ENCODE measurements around the gene PTGES3L.
A peak's percentile ranks its signal among the peaks of the same experiment; 100 is the strongest.

Gene PTGES3L

GRCh38 chr17:42918902-42919521 lies 60.9 kb downstream of the PTGES3L start:
- DNase-seq: peak; percentile 51

More at GRCh38 chr17:42918902-42919521, 60.9 kb downstream of the PTGES3L start:
- Histone ChIP-seq H3K9me3 (replicated peaks; ENCODE audit: insufficient read depth, low read length) (no peaks in the 10 kb centered on the region), H3K27me3 (replicated peaks; ENCODE audit: insufficient read depth, low read length) (no peaks in the 10 kb centered on the region), H3K79me2 (ENCODE audit: low read length) (no peaks in the 10 kb centered on the region), H3F3A (ENCODE audit: insufficient read depth, low read length) (peaks cover 19% of the 10 kb centered on the region), H3K9me2 (replicated peaks; ENCODE audit: insufficient read depth, low read length) (no peaks in the 10 kb centered on the region), H3K27ac (ENCODE audit: low read length) (peak overlapping the region; percentile 66), H4K20me1 (ENCODE audit: insufficient read depth, low read length) (no peaks in the 10 kb centered on the region), H3K4me3 (ENCODE audit: low read length) (peak overlapping the region; percentile 38; the same call in 1 of the 2 replicates), H2AFZ (ENCODE audit: low read length) (peak overlapping the region; percentile 80), H3K36me3 (replicated peaks; ENCODE audit: insufficient read depth, low read length) (no peaks in the 10 kb centered on the region), H3K9ac (ENCODE audit: low read length) (peak overlapping the region; percentile 30; the same call in 1 of the 2 replicates), H3K4me2 (ENCODE audit: low read depth, low read length) (peak overlapping the region; percentile 66), H3K4me1 (ENCODE audit: low read length) (peaks cover 24% of the 10 kb centered on the region)
- TF ChIP-seq EZH2 (optimal IDR thresholded peaks at IDR 0.05; ENCODE audit: low read depth, low read length) (no peak), CTCF (IDR thresholded peaks at IDR 0.05; ENCODE audit: low read length) (no peak), EZH2phosphoT487 (IDR thresholded peaks at IDR 0.05; ENCODE audit: low read length) (no peak)
